Neuronal stem cell (in vitro differentiated cells): ENCODE measurements around the gene SURF2.

ENCODE experiments used
- DNase-seq: peaks from one replicate; pipeline ENCODE4 v3.0.0-alpha.2; 2013; ENCODE audit warnings: low spot score
- H2AFZ ChIP-seq: one replicate; pipeline ENCODE4 v1.6.1; 2013; ENCODE audit warnings: mild to moderate bottlenecking, low read length, inconsistent platforms
- H2AK5ac ChIP-seq: 2 replicates; pipeline ENCODE4 v1.6.1; 2013; ENCODE audit warnings: low read depth, mild to moderate bottlenecking, inconsistent platforms, low read length, moderate library complexity, mixed read lengths
- H2BK120ac ChIP-seq: 2 replicates; pipeline ENCODE4 v1.6.1; 2013; ENCODE audit warnings: low read depth, mild to moderate bottlenecking, inconsistent platforms, low read length, moderate library complexity, mixed read lengths
- H2BK12ac ChIP-seq: one replicate; pipeline ENCODE4 v1.6.1; 2013; ENCODE audit warnings: low read length, inconsistent platforms
- H2BK15ac ChIP-seq: 2 replicates; pipeline ENCODE4 v1.6.1; 2013; ENCODE audit warnings: mild to moderate bottlenecking, low read length, inconsistent platforms, mixed read lengths
- H2BK5ac ChIP-seq: one replicate; pipeline ENCODE4 v1.6.1; 2013; ENCODE audit warnings: inconsistent platforms, mild to moderate bottlenecking, low read length, moderate library complexity
- H3K14ac ChIP-seq: one replicate; pipeline ENCODE4 v1.6.1; 2013; ENCODE audit warnings: low read length, inconsistent platforms
- H3K18ac ChIP-seq: 2 replicates; pipeline ENCODE4 v1.6.1; 2013; ENCODE audit warnings: low read length, inconsistent platforms
- H3K23ac ChIP-seq: 2 replicates; pipeline ENCODE4 v1.6.1; 2013; ENCODE audit warnings: low read depth, mild to moderate bottlenecking, mixed read lengths, low read length, inconsistent platforms; ENCODE audit not compliant: poor library complexity
- H3K27ac ChIP-seq: replicated peaks from 3 replicates; pipeline ENCODE4 v1.5.1; 2013; ENCODE audit warnings: low read length, inconsistent platforms
- H3K27me3 ChIP-seq, 3 experiments: 2 replicates each; pipeline ENCODE4 v1.6.1; 2013; ENCODE audit warnings: low read length in 3 of 3, mild to moderate bottlenecking in 2 of 3, inconsistent platforms in 1 of 3, low read depth in 1 of 3, mixed read lengths in 1 of 3, moderate library complexity in 1 of 3; ENCODE audit not compliant: control insufficient read depth in 3 of 3, insufficient read depth in 3 of 3
- H3K36me3 ChIP-seq, 2 donors: replicated peaks in 1 of 2; 2 replicates each; pipeline ENCODE4 v1.6.1; 2013; ENCODE audit warnings: low read length in 2 of 2; ENCODE audit not compliant: control insufficient read depth in 2 of 2, insufficient read depth in 2 of 2
- H3K4ac ChIP-seq: 2 replicates; pipeline ENCODE4 v1.6.1; 2013; ENCODE audit warnings: inconsistent platforms, mild to moderate bottlenecking, low read length, moderate library complexity
- H3K4me1 ChIP-seq, 2 donors: 1 replicate in 1 of 2; 2 replicates in 1 of 2; pipeline ENCODE4 v1.6.1; 2013; ENCODE audit warnings: low read length in 2 of 2, low read depth in 1 of 2; ENCODE audit not compliant: control insufficient read depth in 2 of 2, insufficient read depth in 1 of 2
- H3K4me2 ChIP-seq: one replicate; pipeline ENCODE4 v1.6.1; 2013; ENCODE audit warnings: mild to moderate bottlenecking, low read length, inconsistent platforms; ENCODE audit not compliant: insufficient read depth, poor library complexity, severe bottlenecking
- H3K4me3 ChIP-seq, 2 donors: 2 replicates each; pipeline ENCODE4 v1.5.1; 2013; ENCODE audit warnings: low read length in 2 of 2, mild to moderate bottlenecking in 2 of 2, inconsistent platforms in 1 of 2, moderate library complexity in 1 of 2
- H3K79me1 ChIP-seq: one replicate; pipeline ENCODE4 v1.6.1; 2013; ENCODE audit warnings: low read depth, mild to moderate bottlenecking, inconsistent platforms, low read length, moderate library complexity
- H3K9ac ChIP-seq: one replicate; pipeline ENCODE4 v1.6.1; 2013; ENCODE audit warnings: mild to moderate bottlenecking, low read depth, low read length, inconsistent platforms; ENCODE audit not compliant: poor library complexity
- H3K9me3 ChIP-seq, 2 donors: replicated peaks in 1 of 2; 2 replicates each; pipeline versions ENCODE3 to v1.6.1; 2013; ENCODE audit warnings: low read length in 2 of 2, mild to moderate bottlenecking in 2 of 2, inconsistent platforms in 1 of 2, low read depth in 1 of 2, mixed read lengths in 1 of 2, moderate library complexity in 1 of 2; ENCODE audit not compliant: control insufficient read depth in 2 of 2, insufficient read depth in 1 of 2
- H4K8ac ChIP-seq: one replicate; pipeline ENCODE4 v1.6.1; 2013; ENCODE audit warnings: low read depth, mild to moderate bottlenecking, inconsistent platforms, low read length, moderate library complexity
- H4K91ac ChIP-seq: one replicate; pipeline ENCODE4 v1.6.1; 2013; ENCODE audit warnings: low read length, low read depth, mild to moderate bottlenecking, inconsistent platforms; ENCODE audit not compliant: poor library complexity
- WGBS, 2 donors: extraction: QIAGEN DNeasy Blood & Tissue Kit; methylation state at CpG; one replicate each; pipeline ENCODE4 v1.1.7; 2013; ENCODE audit warnings: missing lambda C conversion rate in 2 of 2, mixed read lengths in 1 of 2; ENCODE audit not compliant: insufficient read length in 2 of 2, insufficient replicate concordance in 1 of 2; ENCODE audit errors: extremely low coverage in 2 of 2; 5-methylcytosine and 5-hydroxymethylcytosine counted together

The SURF2 gene

DNA sequence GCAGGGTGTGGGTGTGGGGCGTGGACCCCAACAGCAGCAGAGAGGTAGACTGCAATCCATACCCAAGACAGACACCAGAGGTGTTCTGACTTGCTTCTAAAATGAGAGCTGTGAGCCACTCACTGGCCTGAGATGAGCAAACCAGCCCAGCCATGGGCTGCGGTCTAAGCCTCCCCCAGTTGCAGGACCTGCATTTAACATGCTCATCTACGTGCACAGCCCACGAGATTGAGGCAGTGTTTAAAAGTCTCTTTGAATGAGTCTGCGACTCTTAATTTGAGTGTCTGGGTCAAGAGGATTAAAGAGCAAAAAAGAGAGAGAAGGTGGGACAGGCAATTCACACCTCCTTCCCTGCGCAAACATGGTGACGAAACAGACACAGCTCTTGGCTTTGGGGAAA is 13.6 kb downstream of the SURF2 start:
- no peak overlapping the region for H2BK120ac ChIP-seq
- no peak overlapping the region for H3K27ac ChIP-seq
- H2BK12ac ChIP-seq: no peak overlapping the region
- no peak overlapping the region for H2AK5ac ChIP-seq
- H2BK5ac ChIP-seq: no peak overlapping the region
- H3K9me3 ChIP-seq: no peaks in the 10 kb centered on the region
- no peak overlapping the region for H3K18ac ChIP-seq
- H3K4me2 ChIP-seq: no peak overlapping the region
- H3K4me3 ChIP-seq: no peak overlapping the region
- DNase-seq: no peak
- H3K14ac ChIP-seq: no peak overlapping the region
- no peak overlapping the region for H4K91ac ChIP-seq
- peaks cover 40% of the 10 kb centered on the region for H3K79me1 ChIP-seq
- H3K4ac ChIP-seq: no peak overlapping the region
- no peak overlapping the region for H4K8ac ChIP-seq
- H3K4me1 ChIP-seq: peaks cover 0 to 5% of the 10 kb centered on the region in 2 donors
- no peak overlapping the region for H3K23ac ChIP-seq
- no peak overlapping the region for H2AFZ ChIP-seq
- peaks cover 0 to 1% (median 0%) of the 10 kb centered on the region in 3 experiments for H3K27me3 ChIP-seq
- no CpG with 5 or more reads among the region's 7 CpGs for WGBS, 2 donors
- no peak overlapping the region for H3K9ac ChIP-seq
- H2BK15ac ChIP-seq: no peak overlapping the region
- H3K36me3 ChIP-seq: peaks cover 44 to 91% of the 10 kb centered on the region in 2 donors

DNA sequence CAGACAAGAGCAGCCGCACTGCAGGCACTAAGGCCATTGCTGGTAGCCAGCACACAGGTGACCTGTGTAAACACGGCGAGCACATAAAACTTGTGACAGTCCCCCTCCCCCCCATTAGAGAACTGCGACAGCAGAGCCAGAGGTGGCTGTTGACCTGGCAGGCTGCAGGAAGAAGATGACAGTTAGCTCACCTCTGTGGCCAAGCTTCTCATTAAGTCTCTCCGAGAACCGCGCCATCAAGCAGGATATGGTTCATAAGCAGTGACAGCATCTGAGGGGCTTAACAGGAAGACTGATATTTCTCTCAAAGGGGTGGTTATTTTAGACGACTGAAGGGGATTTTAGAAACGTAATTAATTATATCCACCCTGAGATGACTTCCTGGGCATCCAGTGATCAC is 14.3 kb downstream of the SURF2 start:
- Histone ChIP-seq H3K14ac (no peak overlapping the region), H3K36me3 (peaks cover 38 to 83% of the 10 kb centered on the region in 2 donors), H4K8ac (no peak overlapping the region), H3K79me1 (peaks cover 38% of the 10 kb centered on the region), H2AFZ (no peak overlapping the region), H3K4me1 (peaks cover 0 to 5% of the 10 kb centered on the region in 2 donors), H3K27ac (no peak overlapping the region), H3K9me3 (no peaks in the 10 kb centered on the region), H3K23ac (no peak overlapping the region), H3K4me3 (no peak overlapping the region), H3K4ac (no peak overlapping the region), H2BK5ac (no peak overlapping the region), H3K4me2 (no peak overlapping the region), H2BK15ac (no peak overlapping the region), H4K91ac (no peak overlapping the region), H2AK5ac (no peak overlapping the region), H3K27me3 (peaks cover 0 to 1% (median 0%) of the 10 kb centered on the region in 3 experiments), H3K9ac (peak overlapping the region; percentile 24), H2BK120ac (no peak overlapping the region), H3K18ac (no peak overlapping the region), H2BK12ac (no peak overlapping the region)
- WGBS, 2 donors: no CpG with 5 or more reads among the region's 9 CpGs
- no peak for DNase-seq

DNA sequence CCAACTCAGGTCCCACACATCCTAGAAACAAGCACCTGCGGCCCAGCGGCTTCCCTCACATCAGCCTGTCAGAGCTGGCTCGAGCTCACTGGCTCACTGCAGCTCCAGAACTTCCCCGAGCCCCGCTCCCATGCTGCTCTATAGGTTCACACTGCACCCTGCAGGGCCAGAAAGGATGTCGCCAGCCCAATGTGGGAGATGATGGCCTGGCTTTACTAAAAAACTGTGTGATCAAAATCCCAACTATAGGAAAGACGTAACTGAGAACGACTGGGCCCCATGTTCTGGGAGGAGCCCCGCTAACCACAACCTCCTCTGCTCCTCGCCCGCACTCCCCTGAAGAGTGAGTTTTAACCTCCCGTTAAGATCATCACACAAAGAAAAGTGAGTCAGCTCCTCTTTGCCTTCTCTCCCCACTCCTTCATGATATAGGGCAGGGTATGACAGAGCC is 14.9 kb downstream of the SURF2 start:
- no peak overlapping the region for H4K91ac ChIP-seq
- H3K23ac ChIP-seq: peak overlapping the region; percentile 8
- no peak overlapping the region for H2AK5ac ChIP-seq
- no peak overlapping the region for H3K18ac ChIP-seq
- no peak for DNase-seq
- H3K9me3 ChIP-seq: no peaks in the 10 kb centered on the region
- no peak overlapping the region for H3K27ac ChIP-seq
- no peak overlapping the region for H2BK12ac ChIP-seq
- WGBS, 2 donors: no CpG with 5 or more reads among the region's 12 CpGs
- no peak overlapping the region for H2BK120ac ChIP-seq
- no peak overlapping the region for H2BK15ac ChIP-seq
- no peak overlapping the region for H3K14ac ChIP-seq
- H3K36me3 ChIP-seq: peaks cover 33 to 77% of the 10 kb centered on the region in 2 donors
- H3K4me1 ChIP-seq: peaks cover 0 to 5% of the 10 kb centered on the region in 2 donors
- H3K4ac ChIP-seq: no peak overlapping the region
- no peak overlapping the region for H3K4me2 ChIP-seq
- no peak overlapping the region for H3K9ac ChIP-seq
- peaks cover 38% of the 10 kb centered on the region for H3K79me1 ChIP-seq
- H3K4me3 ChIP-seq: no peak overlapping the region
- H4K8ac ChIP-seq: no peak overlapping the region
- no peak overlapping the region for H2BK5ac ChIP-seq
- H2AFZ ChIP-seq: no peak overlapping the region
- H3K27me3 ChIP-seq: peaks cover 0 to 1% (median 0%) of the 10 kb centered on the region in 3 experiments

DNA sequence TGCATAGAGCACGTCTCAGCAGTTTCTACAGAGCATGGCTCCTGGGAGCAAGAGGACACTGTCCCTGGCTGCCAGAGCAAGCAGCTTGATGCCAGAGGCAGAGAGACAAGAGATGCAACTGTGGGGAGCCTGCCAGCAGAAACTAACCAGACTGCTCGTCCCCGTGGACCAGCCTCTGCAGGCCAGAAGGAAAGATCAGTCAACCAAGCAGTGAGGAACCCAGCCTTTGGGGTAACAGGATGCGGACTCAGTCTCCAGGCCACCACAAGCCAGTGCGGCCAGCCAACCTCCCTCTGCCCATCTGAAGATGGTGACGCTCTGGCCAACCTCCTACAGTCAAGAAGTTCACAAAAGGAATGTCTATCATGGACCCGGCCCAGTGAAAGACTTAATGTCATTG is 15.8 kb downstream of the SURF2 start:
- Histone ChIP-seq H3K14ac (no peak overlapping the region), H3K18ac (no peak overlapping the region), H3K27me3 (peaks cover 0 to 1% (median 0%) of the 10 kb centered on the region in 3 experiments), H3K23ac (no peak overlapping the region), H3K4me1 (peaks cover 0 to 5% of the 10 kb centered on the region in 2 donors), H2BK12ac (no peak overlapping the region), H3K4me3 (no peak overlapping the region), H3K9me3 (no peaks in the 10 kb centered on the region), H4K91ac (no peak overlapping the region), H2BK5ac (no peak overlapping the region), H3K36me3 (peaks cover 25 to 68% of the 10 kb centered on the region in 2 donors), H2BK15ac (no peak overlapping the region), H3K4me2 (no peak overlapping the region), H3K4ac (no peak overlapping the region), H3K9ac (no peak overlapping the region), H3K27ac (no peak overlapping the region), H2BK120ac (no peak overlapping the region), H3K79me1 (peaks cover 35% of the 10 kb centered on the region), H2AFZ (no peak overlapping the region), H4K8ac (no peak overlapping the region), H2AK5ac (no peak overlapping the region)
- no peak for DNase-seq
- WGBS, 2 donors: no CpG with 5 or more reads among the region's 7 CpGs
